Measurements from ENCODE around the gene RAB17. TPM values are rescaled to one million over a fixed set of nuclear protein-coding genes. Genes with fewer than 3 reads are reported as not detected.

RAB17 gene
- total and polyA plus RNA-seq, 8 donors = 19.2 to 130 (median 30.7) TPM

DNA sequence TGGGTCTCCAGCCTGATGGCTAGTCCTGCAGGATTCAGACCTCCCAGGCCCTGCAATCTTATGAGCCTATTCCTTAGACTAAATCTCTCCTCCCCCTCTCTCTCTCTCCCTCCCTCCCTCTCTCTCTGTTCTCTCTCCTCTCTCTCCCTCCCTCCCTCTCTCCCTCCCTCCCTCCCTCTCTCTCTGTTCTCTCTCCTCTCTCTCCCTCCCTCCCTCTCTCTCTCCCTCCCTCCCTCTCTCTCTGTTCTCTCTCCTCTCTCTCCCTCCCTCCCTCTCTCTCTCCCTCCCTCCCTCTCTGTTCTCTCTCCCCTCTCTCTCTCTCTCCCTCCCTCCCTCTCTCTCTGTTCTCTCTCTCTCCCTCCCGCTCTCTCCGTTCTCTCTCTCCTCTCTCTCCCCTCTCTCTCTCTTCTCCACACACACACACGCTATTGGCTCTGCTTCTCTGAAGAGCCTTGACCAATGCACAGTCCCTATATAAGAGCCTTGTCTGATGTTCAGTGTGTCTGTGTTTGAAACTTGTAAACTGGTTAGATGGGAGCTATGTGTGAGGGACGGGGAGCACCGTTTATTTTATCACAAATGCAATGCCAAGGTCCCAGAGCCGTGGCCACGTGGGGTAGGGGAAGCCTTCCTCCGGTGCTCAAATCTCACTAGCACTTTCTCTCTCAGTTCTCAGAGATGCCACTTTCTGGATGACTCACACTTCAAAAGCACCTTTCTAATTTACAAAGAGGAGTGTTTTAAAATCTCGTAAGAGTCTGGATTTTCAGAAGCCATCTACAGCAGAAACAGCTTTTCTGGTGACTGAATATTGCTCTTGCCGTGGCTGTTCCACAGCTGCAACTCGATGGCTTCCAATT, 33.5 kb downstream of the RAB17 start:
- TF ChIP-seq, protein P1, sequence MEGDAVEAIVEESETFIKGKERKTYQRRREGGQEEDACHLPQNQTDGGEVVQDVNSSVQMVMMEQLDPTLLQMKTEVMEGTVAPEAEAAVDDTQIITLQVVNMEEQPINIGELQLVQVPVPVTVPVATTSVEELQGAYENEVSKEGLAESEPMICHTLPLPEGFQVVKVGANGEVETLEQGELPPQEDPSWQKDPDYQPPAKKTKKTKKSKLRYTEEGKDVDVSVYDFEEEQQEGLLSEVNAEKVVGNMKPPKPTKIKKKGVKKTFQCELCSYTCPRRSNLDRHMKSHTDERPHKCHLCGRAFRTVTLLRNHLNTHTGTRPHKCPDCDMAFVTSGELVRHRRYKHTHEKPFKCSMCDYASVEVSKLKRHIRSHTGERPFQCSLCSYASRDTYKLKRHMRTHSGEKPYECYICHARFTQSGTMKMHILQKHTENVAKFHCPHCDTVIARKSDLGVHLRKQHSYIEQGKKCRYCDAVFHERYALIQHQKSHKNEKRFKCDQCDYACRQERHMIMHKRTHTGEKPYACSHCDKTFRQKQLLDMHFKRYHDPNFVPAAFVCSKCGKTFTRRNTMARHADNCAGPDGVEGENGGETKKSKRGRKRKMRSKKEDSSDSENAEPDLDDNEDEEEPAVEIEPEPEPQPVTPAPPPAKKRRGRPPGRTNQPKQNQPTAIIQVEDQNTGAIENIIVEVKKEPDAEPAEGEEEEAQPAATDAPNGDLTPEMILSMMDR (IDR thresholded peaks at IDR 0.05) = no peak
- Histone ChIP-seq H3K4me1 (no peaks in the 10 kb centered on the region), H3K4me3 (no peak overlapping the region), H3K27me3 (no peaks in the 10 kb centered on the region), H3K36me3 (no peaks in the 10 kb centered on the region), H3K27ac (no peak overlapping the region), H3K9me3 (peaks cover 0 to 4% (median 0%) of the 10 kb centered on the region in 4 donors)
- ATAC-seq = no peak
- intact Hi-C loops (cut with DNase I) = no loop called here
- no peak for FAIRE-seq
- DNase-seq = no peak
- 58 to 71% methylated on average over 11 of the region's 11 CpGs for WGBS, 2 donors

DNA sequence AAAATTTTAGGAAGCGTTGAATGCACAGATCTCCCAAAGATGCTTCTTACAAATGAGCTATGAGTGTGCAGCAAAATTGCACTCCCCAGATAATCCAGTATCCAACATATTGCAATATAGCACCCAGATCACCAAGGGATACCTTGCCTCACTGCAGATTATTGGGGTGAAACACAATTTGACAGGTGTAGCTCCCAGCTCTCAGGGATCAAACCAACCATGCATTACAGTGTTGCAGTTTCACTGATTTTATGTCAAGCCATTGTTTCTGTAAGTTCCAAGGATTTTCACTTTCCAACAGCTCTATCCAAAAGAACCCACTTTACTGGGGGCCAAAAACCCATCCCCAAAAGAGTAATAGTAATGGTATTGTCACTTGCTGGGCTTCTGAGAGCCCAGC, 35.0 kb downstream of the RAB17 start:
- Histone ChIP-seq H3K4me1 (no peaks in the 10 kb centered on the region), H3K27me3 (no peaks in the 10 kb centered on the region), H3K27ac (no peak overlapping the region), H3K9me3 (peaks cover 0 to 4% (median 0%) of the 10 kb centered on the region in 4 donors), H3K36me3 (no peaks in the 10 kb centered on the region), H3K4me3 (no peak overlapping the region)
- ATAC-seq (no peak), FAIRE-seq (no peak), DNase-seq (no peak)
- WGBS, 2 donors = 91 to 97% methylated on average over 1 of the region's 1 CpG
- TF ChIP-seq, protein P1 (IDR thresholded peaks at IDR 0.05) = no peak
- intact Hi-C loops (cut with DNase I) = no loop called here

DNA sequence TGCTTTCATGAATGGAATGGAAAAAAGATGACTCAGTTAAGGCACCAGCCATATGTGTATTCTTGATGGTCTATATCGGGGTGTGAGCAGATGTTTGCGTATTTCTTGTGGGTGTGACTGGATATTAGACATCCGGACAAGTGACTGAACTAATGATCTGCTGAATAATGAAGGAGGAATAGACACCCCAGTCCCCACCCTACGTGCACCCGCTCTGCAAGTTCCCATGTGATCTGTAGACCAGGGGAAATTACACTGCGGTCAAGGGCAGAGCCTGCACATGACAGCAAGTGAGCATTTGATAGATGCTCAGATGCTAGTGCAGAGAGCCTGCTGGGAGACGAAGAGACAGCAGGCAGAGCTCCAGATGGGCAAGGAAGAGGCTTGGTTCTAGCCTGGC, 36.6 kb downstream of the RAB17 start:
- Histone ChIP-seq H3K4me1 (no peaks in the 10 kb centered on the region), H3K27ac (no peak overlapping the region), H3K36me3 (no peaks in the 10 kb centered on the region), H3K4me3 (no peak overlapping the region), H3K9me3 (peaks cover 0 to 4% (median 0%) of the 10 kb centered on the region in 4 donors), H3K27me3 (no peaks in the 10 kb centered on the region)
- no peak for FAIRE-seq
- WGBS, 2 donors = 87 to 92% methylated on average over 7 of the region's 7 CpGs
- ATAC-seq = no peak
- TF ChIP-seq, protein P1 (IDR thresholded peaks at IDR 0.05) = no peak
- intact Hi-C loops (cut with DNase I) = no loop called here
- DNase-seq = no peak

DNA sequence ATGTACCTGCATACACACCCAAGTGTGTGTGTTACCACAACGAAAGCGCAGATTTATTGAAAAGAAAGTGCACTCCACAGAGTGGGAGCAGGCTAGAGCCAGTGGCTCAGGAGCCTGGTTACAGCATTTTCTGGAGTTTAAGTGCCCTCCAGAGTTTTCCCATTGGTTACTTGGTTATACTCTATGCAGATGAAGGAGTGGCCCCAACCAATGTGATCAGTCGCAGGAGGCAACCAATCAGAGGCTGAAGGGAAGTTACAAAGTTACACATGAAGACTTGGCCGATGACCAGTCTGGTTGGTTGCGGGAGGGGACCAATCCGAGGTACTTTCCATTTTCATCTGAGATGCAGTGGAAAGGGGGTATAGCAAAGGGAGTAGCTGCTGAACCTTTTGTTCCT, 37.6 kb downstream of the RAB17 start:
- Histone ChIP-seq H3K27me3 (no peaks in the 10 kb centered on the region), H3K9me3 (peaks cover 0 to 4% (median 0%) of the 10 kb centered on the region in 4 donors), H3K27ac (no peak overlapping the region), H3K4me3 (no peak overlapping the region), H3K36me3 (no peaks in the 10 kb centered on the region), H3K4me1 (no peaks in the 10 kb centered on the region)
- 90 to 95% methylated on average over 6 of the region's 6 CpGs for WGBS, 2 donors
- FAIRE-seq (no peak), DNase-seq (no peak), ATAC-seq (no peak)
- TF ChIP-seq, protein P1 (IDR thresholded peaks at IDR 0.05) = no peak
- intact Hi-C loops (cut with DNase I) = no loop called here

DNA sequence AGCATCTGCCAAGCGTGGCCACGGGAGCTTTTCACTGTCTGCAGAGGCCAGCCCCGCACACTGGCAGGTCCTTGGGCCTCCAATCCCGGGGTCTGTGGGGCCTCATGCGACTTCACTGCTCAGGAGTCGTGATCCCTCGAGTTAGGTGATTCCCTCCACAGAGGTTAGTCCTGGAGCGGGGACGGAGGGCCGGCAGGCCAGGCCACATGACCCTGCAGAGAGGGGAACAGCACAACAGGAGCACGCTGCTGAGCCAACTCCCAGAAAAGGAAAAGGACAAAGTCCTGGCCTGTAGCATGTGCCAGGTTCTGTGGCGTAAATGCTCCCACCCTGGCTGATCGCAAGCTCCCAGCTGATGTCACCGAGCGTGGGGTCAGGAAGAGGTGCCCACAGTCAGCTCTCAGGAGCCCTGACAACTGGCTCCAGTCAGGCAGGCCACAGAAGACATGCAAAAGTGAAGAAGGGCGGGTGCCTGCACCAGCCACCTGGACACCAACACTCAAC, 39.4 kb downstream of the RAB17 start:
- WGBS, 2 donors = 86 to 92% methylated on average over 16 of the region's 16 CpGs
- Histone ChIP-seq H3K9me3 (peaks cover 0 to 4% (median 0%) of the 10 kb centered on the region in 4 donors), H3K27ac (no peak overlapping the region), H3K4me3 (no peak overlapping the region), H3K27me3 (no peaks in the 10 kb centered on the region), H3K4me1 (no peaks in the 10 kb centered on the region), H3K36me3 (no peaks in the 10 kb centered on the region)
- TF ChIP-seq, protein P1 (IDR thresholded peaks at IDR 0.05) = no peak
- peak in 1 of 6 donors; percentile 31 for DNase-seq
- no peak for ATAC-seq
- no peak for FAIRE-seq
- intact Hi-C loops (cut with DNase I) = no loop called here

Measured in pancreas (tissue), 10 donors.